Measurements from ENCODE around the gene OR7G3.

Gene OR7G3

DNA sequence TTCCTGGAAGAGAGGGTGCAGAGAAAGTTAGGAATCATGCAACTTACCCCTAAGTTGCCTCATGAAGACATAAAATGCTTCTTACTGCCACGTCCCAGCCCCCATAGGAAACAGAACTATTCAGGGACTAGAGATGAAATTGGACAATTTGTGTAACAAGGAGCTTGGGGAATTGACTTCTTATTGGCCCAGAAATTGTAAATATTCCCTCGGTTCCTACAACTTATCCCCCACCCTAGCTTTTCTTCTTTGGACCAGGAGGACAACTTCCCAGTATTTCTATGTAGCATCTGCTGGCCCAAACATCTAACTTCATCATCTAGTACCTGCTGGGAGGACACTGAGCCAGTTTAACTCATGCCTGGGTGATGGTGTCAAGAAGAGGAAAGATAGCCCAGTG is 40.0 kb downstream of the OR7G3 start, which contains the start of gene OR1M1:
Gene OR1M1 (plus strand): TSS at position 301 of the 400 bp plus-strand sequence. CDS start 6,184 bp downstream, outside the sequence.
- DNase-seq, result no peak

DNA sequence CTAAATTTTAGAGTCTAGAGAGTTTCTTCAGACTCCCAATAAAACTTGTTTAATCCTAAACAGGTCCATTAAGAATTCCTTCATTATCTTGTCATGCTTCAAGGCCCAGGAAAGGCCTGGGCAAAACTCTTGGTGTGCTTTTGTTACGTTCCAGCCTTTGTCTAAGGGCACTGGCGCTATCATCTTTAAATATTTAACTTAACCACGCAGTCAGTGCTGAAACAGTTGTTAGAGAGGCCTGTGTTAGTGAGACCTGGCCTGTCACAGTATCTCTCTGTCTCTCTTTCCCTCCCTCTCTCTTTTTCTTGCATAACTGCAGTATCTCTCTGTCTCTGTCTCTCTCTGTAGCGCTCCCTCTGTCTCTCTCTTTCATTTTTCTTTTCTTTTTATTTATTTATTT is 48.1 kb downstream of the OR7G3 start:
- DNase-seq, result no peak

DNA sequence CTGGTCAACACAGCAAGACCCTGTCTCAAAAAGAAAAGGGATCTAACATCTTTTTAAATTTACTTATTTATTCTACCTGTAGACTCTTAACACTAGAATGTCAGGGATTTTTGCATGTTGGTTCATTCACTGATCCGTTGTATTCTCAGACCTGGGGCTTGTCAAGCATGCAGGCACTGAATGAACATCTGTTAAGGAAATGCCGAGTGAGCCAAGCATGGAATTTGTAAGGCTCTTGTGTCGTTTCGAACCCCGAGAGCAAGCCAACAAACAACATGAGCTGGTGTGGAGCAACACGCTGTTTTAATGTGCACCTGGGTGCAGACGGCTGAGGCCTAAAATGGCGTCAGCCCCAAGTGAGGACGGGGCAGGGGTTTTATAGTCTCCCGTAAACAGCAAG is 49.8 kb downstream of the OR7G3 start:
- DNase-seq, result no peak
